GM19328 (cell line): ENCODE data around the gene SMG7.

Experiments used
- ATAC-seq: cut with Tn5 transposase; IDR thresholded peaks from one replicate; pipeline ENCODE4 v1.9.1; 2021; ENCODE audit warnings: mild to moderate bottlenecking, moderate library complexity; ENCODE audit not compliant: unreplicated experiment

Gene SMG7

DNA sequence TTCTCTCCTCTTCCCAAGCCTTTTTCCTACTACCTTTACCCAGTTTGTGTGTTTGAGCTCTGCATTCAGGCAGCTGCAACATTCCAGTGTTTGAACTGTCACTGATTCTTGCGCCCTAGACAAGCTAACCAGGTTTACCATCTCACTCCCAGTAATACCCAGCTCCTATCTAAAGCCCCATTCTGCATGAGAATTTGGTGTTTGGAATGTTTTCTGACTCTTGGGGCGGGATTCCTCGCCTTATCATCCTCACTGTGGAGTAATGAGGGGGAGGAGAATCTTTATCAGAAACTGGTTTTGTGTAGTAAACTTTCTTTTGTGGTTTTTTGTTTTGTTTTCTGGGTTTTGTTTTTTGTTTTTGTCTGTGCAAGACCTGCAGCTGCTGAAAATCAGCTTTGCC lies 81.5 kb downstream of the SMG7 start:
- ATAC-seq, result no peak

DNA sequence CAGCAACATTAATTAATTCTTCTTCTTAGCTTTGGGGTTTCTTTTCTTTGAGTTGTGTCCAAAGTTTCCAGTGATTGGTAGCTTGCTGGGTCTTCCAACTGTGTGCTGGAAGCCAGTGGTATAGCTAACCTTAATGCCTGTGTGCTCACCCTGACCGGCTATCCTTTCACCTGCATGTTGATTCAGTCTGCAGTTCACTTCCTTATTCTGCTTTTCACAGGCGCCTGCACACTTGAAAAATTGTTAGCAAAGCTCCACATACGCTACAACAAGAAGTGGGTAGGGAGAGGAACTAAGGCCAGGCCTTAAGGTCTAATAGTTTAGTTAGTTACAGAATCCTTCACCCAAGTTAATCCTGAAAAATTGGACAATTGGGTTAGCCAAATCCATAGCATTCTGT lies 82.3 kb downstream of the SMG7 start:
- no peak for ATAC-seq

GRCh38 chr1:183559061-183559460 lies 86.8 kb downstream of the SMG7 start:
- no peak for ATAC-seq

GRCh38 chr1:183562701-183563100 lies 90.4 kb downstream of the SMG7 start:
- no peak for ATAC-seq

- ATAC-seq, result no peak
These were observed 93.0 kb downstream of the SMG7 start for GRCh38 chr1:183565261-183565660.

DNA sequence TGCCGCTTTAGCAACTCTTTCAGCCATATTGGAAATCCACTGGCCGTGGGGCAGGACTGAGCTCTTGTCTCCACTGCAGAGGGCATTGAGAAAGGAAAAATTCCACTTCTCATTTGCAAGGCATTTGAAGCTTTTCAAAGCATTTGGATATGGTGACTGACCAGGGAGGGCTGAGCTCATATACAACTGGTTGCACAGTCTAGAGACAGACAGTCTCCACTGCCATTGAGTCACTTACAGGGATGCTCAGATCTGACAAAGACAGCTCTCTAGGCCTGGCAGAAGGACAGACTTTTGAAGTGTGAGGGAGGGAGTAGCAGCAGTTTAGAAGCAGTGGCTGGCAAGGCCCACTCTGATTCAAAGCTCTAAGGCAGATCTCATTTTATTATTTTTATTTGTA lies 93.7 kb downstream of the SMG7 start:
- ATAC-seq, result no peak

DNA sequence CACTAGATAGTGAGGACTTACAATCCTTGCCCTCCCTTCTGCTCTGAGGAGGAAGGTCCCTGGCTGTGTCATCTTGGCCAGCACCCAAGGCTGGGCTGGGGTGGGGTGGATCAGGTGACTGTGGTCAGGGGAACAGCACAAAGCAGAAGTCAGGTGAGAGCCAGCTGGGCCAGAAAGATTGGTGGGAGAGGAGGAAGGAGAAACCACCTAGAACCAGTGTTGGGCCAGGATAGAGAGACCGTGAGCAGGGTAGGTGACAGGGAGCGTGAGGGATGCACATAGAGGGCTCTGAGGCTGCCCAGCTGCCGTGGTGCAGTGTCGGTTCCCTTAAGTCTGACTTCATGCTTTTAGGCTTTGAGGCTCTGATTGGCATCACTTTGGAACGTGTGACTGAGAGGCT lies 95.3 kb downstream of the SMG7 start:
- ATAC-seq, result no peak

GRCh38 chr1:183568176-183569021 lies 96.1 kb downstream of the SMG7 start:
- no peak for ATAC-seq

DNA sequence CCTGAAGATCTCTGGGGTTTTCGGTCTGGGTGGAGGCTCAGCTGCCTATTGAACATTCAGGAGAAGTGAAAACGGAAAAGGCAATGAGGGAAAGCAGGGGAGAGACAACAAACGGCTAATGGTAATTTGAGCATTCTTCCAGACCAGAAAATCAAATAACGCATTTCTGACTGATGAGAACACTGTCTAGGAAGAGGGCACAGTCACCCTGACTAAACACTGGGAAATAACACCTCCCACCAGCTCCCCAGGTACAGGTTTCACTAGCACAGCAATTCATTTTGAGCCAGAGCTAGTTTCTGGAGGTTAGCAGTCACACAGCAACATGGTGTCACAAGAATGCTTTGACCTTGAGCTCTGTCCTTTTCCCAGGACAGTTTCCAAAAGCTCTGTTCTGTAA lies 96.8 kb downstream of the SMG7 start:
- ATAC-seq, result no peak

- ATAC-seq, result no peak
These were observed 97.5 kb downstream of the SMG7 start for GRCh38 chr1:183569801-183570200.

GRCh38 chr1:183570451-183570850 lies 98.2 kb downstream of the SMG7 start:
- ATAC-seq, result no peak

GRCh38 chr1:183571678-183572268 lies 99.5 kb downstream of the SMG7 start:
- ATAC-seq, result no peak

GRCh38 chr1:183572721-183573120 lies 100.4 kb downstream of the SMG7 start:
- no peak for ATAC-seq

DNA sequence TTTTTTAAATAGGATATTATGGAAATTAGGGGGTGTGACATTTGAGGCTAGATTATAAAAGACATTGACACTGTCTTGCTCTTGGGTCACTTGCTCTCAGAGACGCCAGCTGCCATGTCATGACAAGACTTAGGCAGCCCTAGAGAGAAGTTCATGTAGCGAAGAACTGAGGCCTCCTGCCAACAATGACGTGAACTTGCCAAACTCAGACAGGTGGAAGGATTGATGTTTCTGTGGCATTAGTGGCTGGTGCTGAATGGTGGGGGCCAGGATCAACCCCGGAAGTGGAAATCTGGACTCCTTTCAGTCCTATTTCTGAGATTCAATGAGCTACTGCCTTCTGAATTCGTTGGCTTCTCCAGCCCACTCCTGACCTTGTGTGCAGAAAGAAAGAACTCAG lies 103.3 kb downstream of the SMG7 start:
- no peak for ATAC-seq

- ATAC-seq, result no peak
These were observed 104.2 kb downstream of the SMG7 start for GRCh38 chr1:183576537-183576936.

- no peak for ATAC-seq
These were observed 105.7 kb downstream of the SMG7 start for GRCh38 chr1:183577897-183578465.

- no peak for ATAC-seq
These were observed 106.6 kb downstream of the SMG7 start for GRCh38 chr1:183578856-183579255.

DNA sequence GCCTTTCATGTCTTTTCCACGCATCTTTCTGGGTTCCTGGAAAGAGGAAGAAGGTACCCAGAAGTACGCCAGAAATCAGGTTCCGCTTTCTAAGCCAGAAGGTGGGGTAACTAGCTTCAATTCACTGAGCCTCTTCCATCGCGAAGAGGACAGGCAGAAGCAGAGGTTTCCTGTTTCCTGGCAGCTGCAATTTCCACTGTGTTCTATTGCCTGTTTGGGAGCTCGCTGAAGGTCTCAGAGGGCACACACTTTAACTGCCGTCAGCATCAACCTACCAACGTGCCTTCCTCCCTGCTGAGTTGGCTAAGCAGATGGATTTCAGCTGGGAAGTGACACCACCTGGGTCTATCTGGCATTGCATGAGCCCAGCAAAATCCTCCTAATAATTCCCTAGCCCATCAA lies 108.0 kb downstream of the SMG7 start:
- ATAC-seq, result no peak

DNA sequence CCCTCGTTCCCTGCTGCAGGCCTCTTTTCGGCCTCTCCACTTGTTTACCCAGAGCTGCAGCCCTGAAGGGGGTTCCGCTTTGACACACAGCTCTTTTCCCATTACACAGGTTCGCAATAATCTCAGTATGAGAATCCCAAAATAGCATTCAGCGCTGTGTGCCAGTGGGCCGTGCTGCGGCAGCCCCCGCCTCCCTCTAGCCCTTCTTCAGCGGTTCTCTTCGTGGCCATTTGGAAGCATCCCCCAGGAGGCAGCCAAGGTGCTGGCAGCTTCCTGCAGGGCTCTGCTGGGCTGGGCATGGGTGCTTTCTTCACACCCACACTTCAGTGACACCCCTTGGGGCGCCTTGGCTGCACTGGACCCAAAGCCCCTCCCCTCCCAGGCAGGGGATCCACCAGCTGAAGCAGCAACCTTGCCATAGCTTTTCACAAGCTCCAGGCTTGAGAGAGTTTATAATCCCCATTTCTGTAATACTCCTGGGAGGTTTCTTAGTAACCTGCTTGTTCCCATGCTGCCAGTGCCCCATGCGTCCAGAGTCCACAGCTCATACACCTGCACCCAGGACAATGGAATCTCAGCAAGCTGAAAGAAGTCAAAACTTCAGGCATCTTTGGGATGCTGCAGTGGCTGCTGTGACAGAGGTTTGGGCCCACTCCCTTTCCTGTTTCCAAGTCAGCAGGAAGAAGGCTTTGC lies 109.9 kb downstream of the SMG7 start:
- ATAC-seq, result no peak

GRCh38 chr1:183583466-183583865 lies 111.2 kb downstream of the SMG7 start:
- ATAC-seq, result no peak

DNA sequence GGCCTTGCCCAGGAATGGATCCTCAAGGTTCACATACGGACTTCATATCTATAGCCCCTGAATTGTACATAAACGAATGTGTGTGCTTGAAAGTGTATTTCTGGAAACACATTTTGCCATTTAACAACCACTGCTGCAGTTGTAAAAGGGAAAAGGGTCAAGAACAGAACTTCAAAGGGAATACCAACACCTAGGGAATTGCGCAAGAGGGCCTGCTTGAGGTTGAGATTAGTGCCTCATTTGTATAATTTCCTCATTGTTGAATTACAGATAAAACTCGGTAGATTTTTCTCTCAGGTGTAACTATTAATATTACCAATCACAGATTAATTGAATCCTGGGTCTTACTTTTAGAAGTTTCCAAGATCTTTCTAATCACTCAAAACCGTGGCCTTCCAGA lies 111.8 kb downstream of the SMG7 start:
- ATAC-seq, result no peak

DNA sequence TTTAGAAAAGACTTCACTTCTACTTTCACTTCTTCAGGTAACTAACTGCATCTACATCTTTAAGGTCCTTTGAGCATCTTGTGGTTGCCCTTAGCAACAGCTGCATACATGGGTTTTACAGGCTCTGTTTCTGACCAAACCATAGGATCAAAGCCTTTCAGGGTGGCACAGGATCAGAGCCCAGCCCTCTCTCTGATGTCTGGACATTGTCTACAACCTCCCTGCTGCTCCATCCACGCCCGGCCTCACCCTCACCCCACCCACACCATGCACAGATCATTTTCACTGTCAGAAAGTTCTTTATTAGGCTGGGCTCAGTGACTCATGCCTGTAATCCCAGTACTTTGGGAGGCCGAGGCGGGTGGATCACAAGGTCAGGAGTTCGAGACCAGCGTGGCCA lies 112.7 kb downstream of the SMG7 start:
- no peak for ATAC-seq
